ENCODE data around the gene NPNT. TPM values are rescaled to one million over a fixed set of nuclear protein-coding genes. Genes with fewer than 3 reads are reported as not detected.

The NPNT gene
- total RNA-seq, 1 donor from 2014 or later: 53.9 TPM

- Mint-ChIP-seq H3K4me1 (peaks cover 15% of the 10 kb centered on the region), H3K9me3 (no peaks in the 10 kb centered on the region), H3K27me3 (ENCODE audit: low read depth) (no peaks in the 10 kb centered on the region), H3K4me3 (no peak overlapping the region), H3K27ac (no peak overlapping the region), H3K36me3 (no peaks in the 10 kb centered on the region)
- no peak for TF ChIP-seq CTCF (IDR thresholded peaks at IDR 0.05; ENCODE audit: unreplicated experiment)
- no peak for DNase-seq (ENCODE audit: low spot score in 2 of 2, unreplicated experiment in 2 of 2)
Measured at GRCh38 chr4:105923497-105924238, 28.4 kb downstream of the NPNT start.

- Mint-ChIP-seq H3K36me3 (peaks cover 4% of the 10 kb centered on the region), H3K27ac (no peak overlapping the region), H3K4me3 (no peak overlapping the region), H3K27me3 (ENCODE audit: low read depth) (no peaks in the 10 kb centered on the region), H3K9me3 (no peaks in the 10 kb centered on the region), H3K4me1 (peaks cover 18% of the 10 kb centered on the region)
- TF ChIP-seq CTCF (IDR thresholded peaks at IDR 0.05; ENCODE audit: unreplicated experiment): no peak
- no peak for DNase-seq (ENCODE audit: low spot score in 2 of 2, unreplicated experiment in 2 of 2)
Measured at GRCh38 chr4:105924341-105924740, 29.1 kb downstream of the NPNT start.

- Mint-ChIP-seq H3K36me3 (peaks cover 5% of the 10 kb centered on the region), H3K4me3 (no peak overlapping the region), H3K9me3 (no peaks in the 10 kb centered on the region), H3K4me1 (peaks cover 6% of the 10 kb centered on the region), H3K27me3 (ENCODE audit: low read depth) (no peaks in the 10 kb centered on the region), H3K27ac (no peak overlapping the region)
- DNase-seq (ENCODE audit: low spot score in 2 of 2, unreplicated experiment in 2 of 2): no peak
- TF ChIP-seq CTCF (IDR thresholded peaks at IDR 0.05; ENCODE audit: unreplicated experiment): no peak
Measured at GRCh38 chr4:105930698-105931097, 35.4 kb downstream of the NPNT start.

GRCh38 chr4:105933083-105933482 is 37.8 kb downstream of the NPNT start:
- no peaks in the 10 kb centered on the region for H3K9me3 Mint-ChIP-seq
- no peaks in the 10 kb centered on the region for H3K27me3 Mint-ChIP-seq (ENCODE audit: low read depth)
- peaks cover 11% of the 10 kb centered on the region for H3K4me1 Mint-ChIP-seq
- peaks cover 5% of the 10 kb centered on the region for H3K36me3 Mint-ChIP-seq
- no peak overlapping the region for H3K4me3 Mint-ChIP-seq
- DNase-seq (ENCODE audit: low spot score in 2 of 2, unreplicated experiment in 2 of 2): no peak
- no peak for TF ChIP-seq CTCF (IDR thresholded peaks at IDR 0.05; ENCODE audit: unreplicated experiment)
- no peak overlapping the region for H3K27ac Mint-ChIP-seq

- TF ChIP-seq CTCF (IDR thresholded peaks at IDR 0.05; ENCODE audit: unreplicated experiment): no peak
- Mint-ChIP-seq H3K27me3 (ENCODE audit: low read depth) (no peaks in the 10 kb centered on the region), H3K9me3 (no peaks in the 10 kb centered on the region), H3K36me3 (peaks cover under 1% of the 10 kb centered on the region), H3K27ac (no peak overlapping the region), H3K4me3 (no peak overlapping the region), H3K4me1 (peaks cover 9% of the 10 kb centered on the region)
- no peak for DNase-seq (ENCODE audit: low spot score in 2 of 2, unreplicated experiment in 2 of 2)
Measured at GRCh38 chr4:105934386-105934785, 39.1 kb downstream of the NPNT start.
